NCI-H226 (cell line): ENCODE results near the gene NXT1.

Experiments used
- DNase-seq: peaks from one replicate; pipeline ENCODE4 v3.0.0-alpha.2; 2015

The NXT1 gene

DNA sequence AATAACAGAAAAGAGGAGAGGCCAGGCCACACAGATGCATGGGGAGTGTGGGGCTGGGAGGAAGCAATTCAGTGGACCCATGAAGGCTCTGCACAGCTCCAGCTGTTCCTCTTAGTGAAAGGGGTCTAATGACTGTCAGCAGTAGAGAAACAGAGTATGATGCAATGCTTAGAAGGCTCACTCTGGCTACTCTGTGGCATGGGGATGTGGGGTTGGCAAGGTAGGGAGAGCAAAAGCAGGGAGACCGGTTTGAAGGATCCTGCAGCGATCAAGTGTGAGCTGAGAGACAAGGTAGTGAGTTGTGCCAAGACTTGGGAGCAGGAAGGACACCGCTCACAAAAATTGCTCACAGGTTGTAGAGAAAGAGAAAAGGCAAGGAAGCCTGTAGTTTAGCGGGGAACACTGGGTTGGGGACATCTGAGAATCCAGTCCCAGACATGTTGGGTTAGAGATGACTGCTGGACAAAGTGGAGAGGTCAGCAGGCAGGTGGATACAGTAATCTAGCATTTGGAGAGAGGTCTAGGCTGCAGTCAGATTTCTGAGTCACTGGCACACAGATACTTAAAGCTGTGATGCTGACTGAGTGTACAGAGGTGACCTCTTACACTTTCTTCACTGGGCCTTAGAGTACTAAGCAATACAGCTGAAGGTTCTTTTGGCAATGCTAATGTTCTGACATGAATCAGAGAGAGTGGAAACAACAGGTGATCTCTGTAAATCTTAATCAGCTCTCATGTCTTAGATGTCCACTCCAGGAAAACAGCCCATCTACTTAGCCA is 43.6 kb downstream of the NXT1 start:
- no peak for DNase-seq

DNA sequence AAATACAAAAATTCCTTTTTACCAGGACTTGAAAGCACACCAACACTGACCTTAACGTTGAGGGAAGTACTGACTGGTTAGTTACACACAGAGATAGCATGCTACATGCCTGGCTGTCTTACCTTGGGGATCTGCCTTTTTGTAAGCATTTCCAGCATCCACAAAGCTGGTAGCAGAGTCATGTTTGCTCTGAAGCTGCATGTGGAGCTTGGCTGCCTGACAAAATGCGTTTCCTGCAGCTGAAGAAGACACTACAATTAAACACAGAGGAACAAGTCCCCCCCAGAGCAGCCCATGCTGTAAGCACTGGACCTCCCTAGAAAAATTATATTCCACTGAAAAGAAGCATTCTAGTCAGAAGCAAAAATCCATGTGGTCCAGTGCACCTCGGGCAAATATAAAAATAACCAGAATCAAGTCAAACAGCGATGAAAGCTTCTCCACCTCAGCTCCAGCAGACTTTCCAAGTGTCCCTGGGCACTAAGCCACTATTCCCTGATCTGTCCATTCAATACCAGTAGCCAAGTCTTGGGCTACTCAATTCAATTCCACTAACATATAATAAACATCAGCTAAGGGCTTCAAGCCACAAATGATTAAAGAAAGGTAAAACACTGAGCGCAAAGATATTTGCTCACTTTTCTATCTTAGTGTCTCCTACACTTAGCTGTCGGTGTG is 46.5 kb downstream of the NXT1 start:
- DNase-seq = no peak

DNA sequence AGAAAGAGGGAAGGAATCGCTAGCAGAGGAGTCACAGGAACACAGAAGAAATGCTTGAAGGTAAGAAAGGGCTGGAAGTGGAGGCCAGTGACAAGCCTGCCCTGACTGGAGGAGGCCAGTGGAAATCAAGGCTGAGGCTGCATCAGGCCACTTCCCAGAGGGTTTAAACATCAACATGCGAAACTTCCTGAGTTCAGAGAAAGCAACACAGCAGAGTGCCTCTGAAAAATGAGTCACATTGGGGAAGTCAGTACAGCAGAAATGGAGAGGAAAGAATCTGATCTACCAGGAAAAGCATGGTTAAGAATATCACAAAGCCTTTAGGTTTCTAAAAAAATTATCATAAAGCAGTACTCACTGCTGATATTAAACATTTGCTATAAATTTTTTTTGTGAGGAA is 47.4 kb downstream of the NXT1 start:
- no peak for DNase-seq

DNA sequence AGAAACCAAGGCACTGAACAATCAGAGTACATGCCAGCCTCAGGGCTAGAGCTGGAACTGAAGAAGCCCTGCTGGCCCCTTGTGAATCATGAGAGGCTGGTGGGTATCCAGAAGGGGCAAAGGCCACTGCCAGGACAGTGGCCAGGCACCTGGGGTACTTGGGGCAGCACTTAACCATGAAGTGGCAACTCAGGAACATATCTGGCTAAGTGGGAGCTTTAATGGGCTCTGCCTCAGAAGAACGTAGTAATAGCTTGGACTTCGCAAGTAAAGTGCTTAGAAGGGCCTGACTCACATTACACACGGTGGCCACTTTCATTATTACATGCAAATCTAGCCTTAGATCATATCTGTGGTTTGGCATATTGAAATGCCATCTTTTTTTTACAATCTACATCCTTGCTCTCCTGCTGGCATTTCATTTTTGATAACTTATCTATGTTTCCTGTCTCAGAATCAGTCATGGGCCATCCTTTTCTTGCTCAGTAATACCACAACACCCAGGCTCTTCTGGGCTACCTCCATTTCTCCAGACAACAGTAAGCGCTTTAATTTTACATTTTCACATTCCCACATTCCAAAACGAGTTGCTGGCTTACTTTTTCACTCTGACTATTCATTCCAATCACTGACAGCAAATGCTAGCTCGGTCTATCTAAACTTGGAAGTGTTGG is 49.1 kb downstream of the NXT1 start:
- peak; percentile 69 for DNase-seq

DNA sequence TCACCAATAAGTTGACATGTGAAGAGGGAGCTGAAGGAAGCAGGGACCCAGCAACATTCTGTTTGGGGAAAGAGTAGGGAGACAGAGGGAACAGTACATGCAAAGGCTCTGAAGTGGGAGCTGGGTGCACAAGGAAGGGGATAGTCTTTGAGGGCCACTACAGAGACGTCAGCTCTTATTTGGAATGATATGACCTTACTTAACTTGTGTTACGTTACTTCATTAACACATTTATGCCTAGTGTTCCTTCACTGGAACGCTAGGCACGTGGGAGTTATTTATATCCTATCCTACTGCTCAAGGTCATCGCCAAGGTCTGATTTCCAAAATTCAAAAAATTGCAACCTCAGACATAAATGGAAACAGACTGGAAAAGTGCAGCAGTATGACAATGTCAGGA is 50.5 kb downstream of the NXT1 start:
- DNase-seq = no peak

DNA sequence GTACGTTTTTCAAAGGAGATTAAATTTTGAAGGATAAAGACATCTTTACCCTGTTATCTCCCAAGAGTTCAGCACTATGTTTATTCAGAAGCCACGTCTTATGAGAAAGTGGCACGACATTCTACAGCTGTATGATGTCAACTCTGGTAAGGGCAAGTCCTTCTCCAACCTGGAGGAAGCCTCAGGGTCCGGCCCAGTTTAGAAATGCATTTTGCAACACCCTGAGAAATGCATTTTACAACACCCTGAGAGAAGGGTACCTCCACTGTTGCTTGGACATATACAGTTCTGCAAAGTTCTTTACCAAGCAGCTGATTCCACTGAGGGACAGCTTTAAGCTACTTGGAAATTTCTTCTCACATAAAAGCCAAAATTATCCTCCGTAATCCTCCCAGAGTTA is 53.2 kb downstream of the NXT1 start:
- DNase-seq = no peak

DNA sequence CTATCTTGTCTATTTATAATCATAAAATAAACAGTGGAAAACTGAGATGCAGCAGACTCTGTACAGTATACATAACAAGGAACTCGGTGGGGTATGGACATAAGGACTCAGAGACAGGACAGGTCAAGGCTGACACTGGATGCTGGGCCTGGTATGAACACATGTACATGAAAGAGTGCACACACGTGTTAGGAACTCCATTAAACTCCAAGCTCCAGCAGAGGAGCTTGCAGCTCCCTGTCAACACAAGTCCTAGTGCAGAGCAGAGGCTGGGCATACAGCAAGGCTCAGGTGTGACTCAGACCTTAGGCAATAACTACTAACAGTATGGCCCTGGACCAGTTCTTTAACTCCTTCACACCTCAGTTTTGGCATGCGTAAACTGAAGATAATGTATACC is 53.6 kb downstream of the NXT1 start:
- peak; percentile 46 for DNase-seq
